Posterior vena cava (tissue), 2 donors: Measurements from ENCODE around the gene PTPRH. TPM values are rescaled to one million over a fixed set of nuclear protein-coding genes. Genes with fewer than 3 reads are reported as not detected.
"Not testable (repeated sequence)": the region's sequence is repeated elsewhere in the genome, so short reads cannot be mapped to it uniquely, and the experiment has no call there.

ENCODE experiments used
- DNase-seq: peaks from one replicate; pipeline ENCODE4 v3.0.0-alpha.2; 2020; ENCODE audit warnings: low spot score
- intact Hi-C, 2 donors: fragments of 100-400 bp; cut with DNase I; formaldehyde crosslinking; loops; one replicate each; pipeline versions ENCODE4 v1.14.1 to v1.14.2; 2022 to 2023
- total RNA-seq, 2 donors: library from RNA; stranded (reverse); fragmentation: NEBNext Ultra II Directional; extraction: Animal tissue kit (Norgen Biotek cat#: 25700); gene quantifications; one replicate each; pipeline ENCODE4 v1.2.1, GENCODE V29; 2021
- donor health status: DM: yes; HTN: yes; CAD: no.
- donor health status: DM: yes; HTN: yes; CAD: no.

Gene PTPRH
- total RNA-seq, 2 donors from 2014 or later = 0.81 to 1.6 TPM

DNA sequence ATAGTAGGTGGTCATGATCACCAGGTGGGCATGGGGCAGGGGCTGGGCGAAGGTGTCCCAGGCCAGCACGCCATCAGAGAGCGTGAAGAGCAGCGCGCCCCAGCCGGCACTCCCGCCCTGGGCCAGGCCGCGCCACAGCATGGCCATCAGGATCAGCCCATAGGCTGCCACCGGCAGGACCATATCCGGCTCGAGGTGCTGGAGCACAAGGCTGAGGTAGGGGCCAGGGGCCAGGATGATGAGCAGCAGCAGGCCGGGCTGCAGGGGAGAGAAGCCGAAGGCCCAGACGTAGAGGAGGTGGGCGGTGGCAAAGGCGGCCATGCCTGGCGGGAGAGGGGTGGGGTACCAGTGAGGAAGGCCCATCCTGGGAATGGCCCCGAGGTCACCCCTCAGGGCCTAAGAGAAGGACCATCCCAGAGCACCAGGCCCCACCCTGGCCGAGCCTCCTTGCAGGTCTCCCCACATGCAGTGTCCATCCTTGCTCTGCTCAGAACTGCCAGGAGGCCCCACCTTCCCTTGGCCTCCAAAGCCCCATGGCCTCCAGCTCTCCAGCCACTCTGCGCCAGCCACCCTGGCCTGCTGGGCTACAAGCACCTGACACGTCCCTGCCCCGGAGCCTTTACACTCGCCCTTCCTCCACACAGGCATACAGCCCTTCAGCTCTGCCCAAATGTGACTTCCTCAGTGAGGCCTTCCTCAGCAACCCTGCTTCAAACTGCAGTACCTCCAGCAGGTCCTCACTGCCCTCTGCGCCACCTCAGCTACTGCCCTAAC lies 18.1 kb upstream of the PTPRH start:
- DNase-seq = no peak
- intact Hi-C loops = no loop called here

DNA sequence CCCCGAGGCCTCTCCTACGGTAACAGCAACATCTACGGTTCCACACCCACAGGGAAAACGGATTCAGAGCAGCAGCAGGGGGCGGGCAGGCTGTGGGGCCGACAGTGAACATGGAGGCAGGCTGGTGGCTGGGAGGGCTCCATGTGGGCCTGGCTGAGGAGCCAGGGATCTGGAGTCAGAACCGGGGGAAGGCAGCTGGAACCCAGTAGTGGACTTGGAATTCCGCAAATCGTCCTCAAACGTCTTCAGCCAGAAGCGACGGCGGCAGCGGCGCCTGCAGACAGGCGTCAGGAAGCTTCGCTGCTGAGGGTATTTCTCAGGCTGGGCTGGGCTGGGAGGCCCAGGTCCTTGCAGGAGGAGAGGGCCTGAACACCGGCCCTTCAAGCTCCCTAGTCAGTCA lies 17.5 kb upstream of the PTPRH start:
- DNase-seq = no peak
- intact Hi-C loops = no loop called here

DNA sequence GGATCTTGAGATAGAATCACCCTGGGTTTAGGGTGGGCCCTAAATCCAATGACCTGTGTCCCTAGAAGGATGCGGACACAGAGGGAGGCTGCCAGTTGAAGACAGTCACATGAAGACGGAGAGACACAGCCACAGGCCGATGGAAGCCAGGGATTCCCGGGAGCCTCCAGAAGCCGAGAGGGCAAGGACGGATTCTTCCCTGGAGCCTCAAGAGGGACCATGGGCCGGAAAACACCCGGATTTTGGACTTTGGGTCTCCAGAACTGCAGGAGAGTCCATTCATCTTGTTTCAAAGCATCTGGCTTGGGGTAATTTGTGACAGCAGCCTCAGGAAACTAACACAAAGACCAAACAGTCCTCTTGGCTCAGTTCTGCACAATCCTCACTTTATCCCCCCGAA lies 17.0 kb upstream of the PTPRH start:
- intact Hi-C loops = no loop called here

DNA sequence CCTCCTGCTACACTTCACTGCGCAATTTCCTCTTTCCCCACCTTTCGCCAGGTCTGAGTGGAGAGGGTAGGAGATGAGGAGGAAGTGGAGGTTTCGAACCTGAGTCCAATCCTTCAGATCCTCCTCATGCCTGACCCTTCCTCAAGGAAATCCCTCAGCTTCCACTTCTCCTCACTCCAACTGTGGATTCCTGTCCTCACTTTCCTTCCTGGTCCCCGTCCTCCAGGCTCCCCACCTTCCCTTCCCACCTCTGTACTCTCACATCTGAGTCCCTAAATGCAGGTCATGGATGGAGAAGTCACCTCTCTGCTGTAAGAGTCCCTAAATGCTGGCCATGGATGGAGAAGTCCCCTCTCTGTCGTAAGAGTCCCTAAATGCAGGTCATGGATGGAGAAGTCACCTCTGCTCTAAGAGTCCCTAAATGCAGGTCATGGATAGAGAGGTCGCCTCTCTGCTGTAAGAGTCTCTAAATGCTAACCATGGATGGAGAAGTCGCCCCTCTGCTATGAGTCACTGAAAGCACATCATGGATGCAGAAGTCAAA lies 16.2 kb upstream of the PTPRH start:
- intact Hi-C loops = no loop called here
- no peak for DNase-seq

More for the DNA sequence above, 17.0 kb upstream of the PTPRH start:
- DNase-seq = no peak

DNA sequence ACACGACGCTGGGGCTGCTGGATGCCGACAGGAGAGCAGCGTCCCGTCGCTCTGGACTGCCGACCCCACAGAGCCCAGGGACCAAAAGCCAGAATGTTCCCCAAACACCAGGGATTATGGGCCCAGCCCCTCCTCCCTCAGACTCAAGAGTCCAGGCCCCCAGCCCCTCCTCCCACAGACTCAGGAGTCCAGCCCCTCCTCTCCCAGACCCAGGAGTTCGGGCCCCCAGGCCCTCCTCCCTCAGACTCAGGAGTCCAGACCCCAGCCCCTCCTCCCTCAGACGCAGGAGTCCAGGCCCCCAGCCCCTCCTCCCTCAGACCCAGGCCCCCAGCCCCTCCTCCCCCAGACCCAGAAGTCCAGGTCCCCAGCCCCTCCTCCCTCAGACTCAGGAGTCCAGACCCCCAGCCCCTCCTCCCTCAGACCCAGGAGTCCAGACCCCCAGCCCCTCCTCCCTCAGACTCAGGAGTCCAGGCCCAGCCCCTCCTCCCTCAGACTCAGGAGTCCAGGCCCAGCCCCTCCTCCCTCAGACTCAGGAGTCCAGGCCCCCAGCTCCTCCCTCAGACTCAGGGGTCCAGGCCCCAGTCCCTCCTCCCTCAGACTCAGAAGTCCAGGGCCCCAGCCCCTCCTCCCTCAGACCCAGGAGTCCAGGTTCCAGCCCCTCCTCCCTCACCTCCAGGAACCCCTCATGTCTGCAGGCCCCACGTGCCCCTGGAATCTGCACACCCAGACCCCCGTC lies 15.5 kb upstream of the PTPRH start:
- intact Hi-C loops, DNase-seq: not testable (repeated sequence)

DNA sequence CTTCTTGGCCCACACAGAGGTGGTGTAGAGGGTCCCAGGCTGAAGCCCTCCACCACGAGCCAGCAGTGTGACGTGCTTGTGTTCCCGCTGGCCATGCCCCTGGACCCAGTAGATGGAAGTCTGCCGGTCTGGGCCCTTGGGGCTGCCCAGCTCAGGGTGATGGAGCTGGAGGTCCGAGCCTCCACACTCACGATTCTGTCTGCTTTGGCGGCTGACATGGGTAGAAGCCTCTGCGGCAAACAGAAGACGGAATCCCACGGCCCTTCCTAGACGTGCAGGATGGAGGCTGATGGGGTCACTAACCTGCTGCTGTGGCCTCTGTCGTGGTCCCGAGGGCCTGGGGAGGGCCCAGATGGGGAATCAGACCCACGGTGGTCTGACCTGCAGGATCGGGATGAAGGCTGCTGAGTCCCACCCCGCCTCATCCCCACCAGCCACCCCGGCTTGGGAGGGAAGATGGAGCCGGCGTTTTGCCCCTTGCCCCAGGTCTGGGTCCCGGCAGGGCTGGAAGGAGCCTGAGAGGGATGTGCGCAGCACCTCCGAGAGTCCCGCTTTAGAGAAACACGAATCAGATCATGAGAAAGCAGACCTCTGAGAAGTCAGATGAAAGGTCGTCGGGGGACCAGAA lies 14.9 kb upstream of the PTPRH start:
- no peak for DNase-seq
- intact Hi-C loops = no loop called here

DNA sequence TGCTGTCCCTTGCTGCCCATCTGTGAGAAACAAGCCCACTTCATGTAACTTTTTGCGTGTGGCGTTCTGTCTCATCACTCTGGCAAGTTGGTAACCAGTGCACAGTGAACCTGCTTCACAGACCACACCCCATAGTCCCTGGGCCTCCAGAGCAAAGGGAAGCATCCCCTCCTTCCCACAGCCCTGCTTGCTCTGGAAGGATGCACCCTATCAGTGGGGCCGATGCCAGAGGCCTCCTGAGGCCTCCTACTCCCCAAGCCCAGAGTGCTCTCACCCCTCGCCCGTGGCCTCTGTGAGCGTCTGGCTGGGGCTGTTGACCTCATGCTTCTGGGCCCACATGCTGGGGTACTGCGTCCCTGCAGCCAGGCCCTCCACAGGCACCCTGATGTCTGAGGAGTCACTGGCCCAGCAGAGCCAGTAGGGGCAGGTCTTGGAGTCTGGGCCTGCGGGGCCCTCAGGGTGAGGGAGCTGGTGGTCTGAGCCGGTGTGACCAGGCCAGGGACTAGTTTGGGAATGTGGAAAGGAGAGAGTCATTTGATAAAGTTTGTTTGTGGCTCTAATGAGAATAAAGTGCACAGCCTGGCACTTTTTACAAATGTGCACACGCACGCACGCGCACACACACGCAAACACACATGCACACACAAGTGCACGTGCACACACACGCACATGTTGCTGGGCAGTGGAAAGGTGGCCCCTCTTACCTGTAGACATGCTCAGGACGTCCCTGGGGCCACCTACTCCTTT lies 14.2 kb upstream of the PTPRH start:
- intact Hi-C loops = no loop called here
- no peak for DNase-seq

DNA sequence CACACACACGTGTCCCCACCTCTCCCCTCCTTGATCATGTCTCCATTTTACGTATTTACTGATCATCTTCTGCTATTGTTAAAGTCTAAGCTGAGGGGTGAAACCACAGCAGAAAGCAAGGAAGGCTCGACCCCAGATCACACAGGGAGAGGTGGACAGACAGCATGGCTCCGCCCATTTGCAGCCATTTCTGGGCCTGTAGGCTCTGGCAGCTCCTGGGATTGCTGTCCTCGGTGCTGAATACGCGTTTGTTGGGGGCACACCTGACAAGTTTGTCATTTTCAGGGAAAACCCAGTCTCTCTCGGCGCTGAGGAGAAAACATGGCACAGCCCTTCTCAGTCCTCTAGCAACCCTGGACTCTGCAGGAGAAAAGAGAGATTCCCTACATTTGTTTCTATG lies 11.2 kb upstream of the PTPRH start:
- no peak for DNase-seq
- intact Hi-C loops = no loop called here

DNA sequence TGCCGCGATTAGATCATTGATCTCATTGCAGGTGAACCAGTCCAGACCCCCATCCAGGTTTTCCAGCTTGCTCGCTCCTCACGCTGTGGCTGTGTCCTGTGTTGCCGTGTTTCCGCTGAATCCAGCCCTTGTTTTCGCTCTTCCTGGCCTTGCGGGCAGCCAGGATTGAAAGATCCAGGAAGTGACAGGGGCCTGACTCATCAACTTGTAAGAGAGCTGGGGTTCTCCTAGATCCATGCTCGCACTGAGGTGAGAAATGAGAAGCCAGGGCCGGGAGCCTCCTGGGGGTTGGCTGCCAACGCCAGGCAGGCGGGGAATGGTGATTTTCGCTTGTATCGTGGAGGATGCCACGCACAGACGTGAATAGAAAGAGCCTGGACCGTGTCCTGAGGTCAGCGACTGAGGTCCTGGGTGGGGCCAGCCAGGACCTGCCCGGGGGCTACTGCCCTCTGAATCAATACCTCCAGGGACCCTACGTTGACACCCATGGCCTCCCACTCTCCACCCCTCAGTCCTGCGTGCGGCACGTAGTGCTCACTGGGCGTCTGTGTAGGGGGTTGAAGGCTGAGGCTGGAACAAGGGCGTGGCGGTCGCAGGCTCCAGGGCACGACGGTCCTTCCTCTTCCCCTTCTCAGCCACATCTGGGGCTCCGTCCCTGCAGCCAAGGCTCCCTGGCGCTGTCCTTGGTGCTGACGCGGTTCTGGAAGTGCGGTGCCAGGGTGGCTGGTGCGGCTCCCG lies 7.3 kb upstream of the PTPRH start:
- peak; percentile 93 for DNase-seq
- intact Hi-C loops = no loop called here

DNA sequence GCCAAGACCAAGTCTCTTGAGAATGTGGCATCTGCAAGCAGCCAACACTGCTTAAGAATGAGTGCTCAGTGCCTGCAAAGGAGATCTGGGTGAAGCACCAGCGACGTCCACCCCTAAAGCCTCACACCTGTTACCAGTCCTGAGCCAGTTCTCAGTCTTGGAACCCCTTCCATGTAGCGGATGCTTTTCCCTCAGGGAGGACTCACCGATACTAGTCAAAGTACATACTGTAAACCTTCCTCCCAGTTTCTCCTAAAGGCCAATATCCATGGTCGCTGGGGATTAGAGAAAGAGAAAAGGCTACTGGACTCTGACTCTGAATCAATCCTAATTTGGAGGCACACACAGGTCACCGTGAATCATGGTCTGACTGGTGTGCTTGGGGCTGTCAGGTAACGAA lies 4.2 kb upstream of the PTPRH start:
- intact Hi-C loops = no loop called here
- no peak for DNase-seq

DNA sequence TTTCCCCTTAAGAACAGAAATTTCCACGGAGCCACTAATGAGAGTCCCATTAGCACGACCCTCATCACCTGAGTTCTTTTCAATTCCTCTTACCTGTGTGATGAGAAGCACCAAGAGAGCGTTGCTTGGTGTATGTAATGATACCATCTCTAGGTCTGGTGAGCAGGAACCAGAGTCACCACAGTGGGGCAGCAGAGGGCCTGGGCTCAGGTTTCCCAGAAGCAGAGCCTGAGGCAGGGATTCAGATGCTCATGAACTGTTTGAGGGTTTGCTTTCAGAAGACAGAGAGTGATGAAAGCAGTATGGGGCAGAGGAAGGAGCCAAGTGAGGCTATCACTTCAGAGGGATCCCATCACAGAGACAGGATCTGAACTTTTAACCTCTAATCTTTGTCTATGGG lies 3.1 kb upstream of the PTPRH start:
- DNase-seq = no peak
- intact Hi-C loops = no loop called here

DNA sequence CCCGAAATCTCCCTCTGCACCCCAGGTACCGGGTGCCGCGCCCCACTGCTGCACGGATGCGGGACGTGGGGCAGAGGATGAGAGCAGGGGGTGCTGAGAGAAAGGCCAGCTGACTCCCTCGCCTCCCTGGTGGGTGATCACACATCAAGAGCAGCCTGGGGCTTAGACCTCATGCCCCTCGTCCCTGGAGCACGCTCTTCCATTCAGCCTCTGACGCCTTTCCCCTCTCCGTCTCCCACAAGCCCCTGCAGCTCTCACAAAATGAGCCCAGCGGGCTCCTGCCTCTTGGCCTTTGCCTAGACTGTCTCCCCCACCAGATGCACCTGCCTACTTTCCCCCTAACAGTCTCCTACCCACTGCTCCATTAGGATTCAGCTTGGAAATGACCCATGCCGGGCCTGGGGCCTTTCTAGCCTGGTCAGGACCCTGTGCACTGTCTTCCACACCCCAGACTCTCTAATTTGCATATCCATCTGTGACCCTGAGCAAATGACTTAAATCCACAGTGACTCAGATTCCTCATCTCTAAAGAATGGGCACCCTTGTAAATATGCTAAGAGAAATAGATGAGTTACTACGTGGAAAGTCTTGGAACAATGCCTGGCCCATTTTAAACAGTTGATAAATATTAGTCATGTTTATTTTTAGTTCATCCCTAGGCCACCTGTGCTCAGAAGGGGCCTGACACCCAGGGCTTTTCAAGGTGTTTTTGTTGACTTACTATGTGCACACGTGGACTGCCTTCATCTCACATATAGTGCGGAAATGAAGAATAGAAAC lies 582 bp upstream of the PTPRH start:
- intact Hi-C loops = no loop called here
- DNase-seq = no peak

DNA sequence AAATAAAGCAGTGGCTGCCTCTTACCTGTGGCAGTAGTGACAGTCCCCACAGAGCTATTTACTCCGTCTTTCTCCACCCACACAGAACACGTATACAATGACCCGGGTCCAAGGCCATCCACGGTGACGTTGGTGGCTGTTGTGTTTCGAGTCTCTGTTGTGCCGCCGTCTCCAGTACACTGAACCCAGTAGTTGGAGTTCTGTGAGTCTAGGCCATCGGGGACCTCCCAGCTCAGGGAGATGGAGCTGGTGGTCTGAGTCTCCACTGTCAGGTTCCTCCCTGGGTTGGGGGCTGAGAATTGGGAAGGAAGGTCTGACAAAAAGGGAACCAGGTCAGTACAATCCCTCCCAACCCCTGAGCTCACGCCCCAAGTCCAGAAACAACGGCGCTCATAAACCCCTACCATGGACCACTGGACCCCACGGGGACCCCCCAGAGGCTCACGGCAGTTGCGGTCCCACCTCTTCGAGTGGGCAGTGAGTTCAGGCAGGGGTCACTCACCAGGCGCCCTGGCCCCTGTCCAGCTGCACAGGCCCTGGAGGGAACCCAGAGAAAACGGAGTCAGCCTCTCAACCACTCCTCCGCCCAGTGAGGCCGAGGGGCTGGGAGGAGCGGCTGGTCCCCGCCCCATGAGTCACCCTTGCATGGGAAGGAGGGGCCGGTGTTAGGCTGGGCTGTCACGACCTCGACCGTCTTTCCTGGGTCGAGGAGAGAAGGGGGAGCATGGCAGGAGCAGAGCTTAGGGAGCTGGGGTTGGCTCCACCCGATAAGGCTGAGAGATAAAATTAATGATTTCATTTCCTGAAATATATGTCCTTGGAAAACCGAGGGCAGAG lies 2.4 kb downstream of the PTPRH start:
- intact Hi-C loops = no loop called here
- DNase-seq = peak; percentile 93

DNA sequence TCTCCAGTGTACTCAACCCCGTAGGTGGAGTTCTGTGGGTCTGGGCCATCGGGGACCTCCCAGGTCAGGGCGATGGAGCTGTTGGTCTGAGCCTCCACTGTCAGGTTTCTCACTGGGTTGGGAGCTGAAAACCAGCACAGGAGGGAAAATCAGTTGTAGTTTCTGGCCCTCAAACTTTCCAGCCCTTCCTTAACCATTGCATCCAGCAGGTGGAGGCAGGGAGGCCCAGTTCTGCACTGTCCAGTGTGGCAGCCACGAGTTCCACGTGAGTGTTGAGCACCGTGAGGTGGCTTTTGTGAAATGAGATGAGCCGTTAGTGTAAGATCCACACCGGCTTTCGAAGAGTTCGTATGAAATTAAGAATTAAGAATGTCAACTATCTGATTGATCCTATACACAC lies 7.1 kb downstream of the PTPRH start:
- DNase-seq, intact Hi-C loops: not testable (repeated sequence)

DNA sequence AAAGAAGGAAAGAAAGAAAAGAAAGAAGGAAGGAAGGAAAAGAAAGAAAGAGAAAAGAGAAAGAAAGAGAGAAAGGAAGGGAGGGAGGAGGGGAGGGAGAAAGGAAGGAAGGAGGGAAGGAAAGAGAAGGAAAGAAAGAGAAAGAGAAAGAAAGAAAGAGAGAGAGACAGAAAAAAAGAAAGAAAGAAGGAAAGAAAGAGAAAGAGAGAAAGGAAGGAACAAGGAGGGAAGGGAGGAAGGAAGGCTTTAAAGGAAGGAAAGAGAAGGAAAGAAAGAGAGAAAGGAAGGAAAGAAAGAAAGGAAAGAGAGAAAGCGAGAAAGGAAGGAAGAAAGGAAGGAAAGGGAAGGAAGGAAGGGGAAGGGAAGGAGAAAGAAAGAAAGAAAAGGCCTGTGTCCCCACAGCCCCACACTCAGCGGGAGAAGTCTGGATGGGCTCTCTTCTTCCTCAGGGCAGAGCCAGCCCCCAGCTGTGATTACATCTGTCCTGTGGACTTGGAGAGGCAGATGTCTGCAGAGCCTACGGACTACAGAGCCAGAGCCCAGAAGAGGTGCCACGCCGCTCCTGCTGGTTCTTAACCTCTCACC lies 9.6 kb downstream of the PTPRH start:
- intact Hi-C loops = no loop called here

DNA sequence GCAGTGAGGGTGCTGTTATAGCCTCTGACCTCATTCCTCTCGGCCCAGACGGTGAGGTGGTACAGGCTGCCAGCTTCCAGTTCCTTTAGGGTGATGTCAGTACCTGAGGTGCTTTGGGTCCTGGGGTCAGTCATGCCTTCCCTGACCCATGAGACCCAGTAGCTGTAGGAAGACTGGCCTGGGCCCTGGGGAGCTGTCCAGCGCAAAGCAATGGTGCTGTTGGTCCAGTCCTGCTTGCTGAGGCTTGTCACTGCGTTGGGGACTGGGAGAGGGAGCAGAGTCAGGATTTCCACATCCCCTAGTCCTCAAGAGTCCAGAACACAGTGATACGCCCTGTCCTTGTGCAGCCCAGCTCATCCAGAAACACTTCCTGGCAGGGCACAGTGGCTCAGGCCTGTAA lies 10.7 kb downstream of the PTPRH start:
- intact Hi-C loops = no loop called here
- no peak for DNase-seq

More for the DNA sequence above, 9.6 kb downstream of the PTPRH start:
- no peak for DNase-seq

DNA sequence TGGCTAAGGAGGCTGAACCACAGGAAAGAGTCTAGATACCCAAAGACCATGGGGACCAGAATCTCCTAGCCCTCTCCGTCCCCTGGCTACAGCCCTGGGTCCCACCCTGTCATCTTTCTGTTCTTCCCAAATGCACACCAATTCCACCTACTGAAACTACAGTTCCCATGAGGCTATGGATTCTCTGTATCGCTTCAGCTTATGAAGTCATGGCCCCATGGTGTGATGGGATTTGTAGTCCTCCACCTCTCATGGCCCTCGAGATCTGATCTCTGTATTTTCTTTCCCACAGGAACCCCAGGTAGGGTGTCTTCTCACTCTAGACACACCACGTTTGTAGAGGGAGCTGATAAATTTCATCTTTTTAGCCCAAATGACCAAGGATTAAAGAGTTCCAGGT lies 11.8 kb downstream of the PTPRH start:
- intact Hi-C loops = no loop called here
- no peak for DNase-seq
